ENCODE measurements around the gene NFAM1.

Gene NFAM1

DNA sequence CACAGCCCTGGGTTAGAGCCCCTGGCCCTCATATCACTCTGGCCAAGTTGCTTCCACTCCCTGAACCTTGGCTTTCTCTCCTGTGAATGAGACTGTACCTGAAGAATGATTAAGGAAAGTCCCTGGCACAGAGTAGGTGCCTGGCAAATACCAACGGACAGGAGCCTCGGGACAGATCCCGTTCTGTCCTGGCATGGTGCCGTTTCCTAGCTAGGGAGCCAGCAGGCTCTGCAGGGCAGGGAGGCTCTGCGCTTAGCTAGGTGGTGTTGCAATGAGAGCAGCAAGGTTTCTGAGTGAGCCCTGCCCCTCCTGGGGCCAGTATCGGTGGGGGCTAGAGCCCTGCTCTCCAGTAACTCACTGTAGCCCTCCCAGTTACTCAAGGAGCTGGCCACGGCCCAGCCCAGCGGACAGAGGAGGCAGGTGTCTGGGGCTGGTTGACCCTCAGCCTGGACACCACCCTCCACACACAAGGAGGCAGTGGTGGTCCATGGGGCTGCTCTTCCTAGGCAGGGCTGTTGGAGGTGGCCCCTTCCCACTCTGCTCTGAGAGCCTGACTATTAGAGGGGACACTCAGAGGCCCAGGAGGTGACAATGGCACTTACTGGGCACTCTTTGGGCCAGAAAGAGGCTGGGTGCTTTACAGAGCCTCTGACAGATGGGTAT is 74.4 kb downstream of the NFAM1 start:
- no peak overlapping the region for H3K27ac ChIP-seq
- TF ChIP-seq ZFX (IDR thresholded peaks at IDR 0.05; ENCODE audit: borderline replicate concordance), result no peak
- TF ChIP-seq CTCF (IDR thresholded peaks at IDR 0.05), result no peak

GRCh38 chr22:42357221-42357620 is 75.0 kb downstream of the NFAM1 start:
- H3K27ac ChIP-seq, result no peak overlapping the region
- TF ChIP-seq ZFX (IDR thresholded peaks at IDR 0.05; ENCODE audit: borderline replicate concordance) (no peak), CTCF (IDR thresholded peaks at IDR 0.05) (no peak)

DNA sequence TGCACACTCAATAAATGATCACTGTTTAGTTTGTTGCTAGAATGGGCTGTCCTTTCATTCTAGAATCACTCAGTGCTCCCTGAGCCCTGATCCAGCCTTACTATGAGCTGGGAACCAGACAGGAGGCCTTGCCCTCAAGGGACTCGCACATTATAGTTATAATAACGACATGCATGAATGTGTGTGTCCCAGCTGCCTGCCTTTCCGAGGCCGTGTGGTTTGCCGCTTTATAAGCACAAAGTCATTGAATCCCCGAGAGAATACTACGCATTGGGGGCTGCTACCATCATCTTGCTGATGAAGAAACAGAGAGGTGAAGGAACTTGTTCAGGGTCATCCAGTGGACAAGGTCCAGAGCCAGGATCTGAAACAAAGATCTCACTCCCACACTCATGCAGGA is 75.7 kb downstream of the NFAM1 start:
- no peak for TF ChIP-seq ZFX (IDR thresholded peaks at IDR 0.05; ENCODE audit: borderline replicate concordance)
- TF ChIP-seq CTCF (IDR thresholded peaks at IDR 0.05), result no peak
- no peak overlapping the region for H3K27ac ChIP-seq

GRCh38 chr22:42353883-42354727 is 78.1 kb downstream of the NFAM1 start:
- H3K27ac ChIP-seq, result no peak overlapping the region
- TF ChIP-seq ZFX (IDR thresholded peaks at IDR 0.05; ENCODE audit: borderline replicate concordance) (no peak), CTCF (IDR thresholded peaks at IDR 0.05) (no peak)

GRCh38 chr22:42350373-42350772 is 81.8 kb downstream of the NFAM1 start:
- TF ChIP-seq CTCF (IDR thresholded peaks at IDR 0.05) (no peak), ZFX (IDR thresholded peaks at IDR 0.05; ENCODE audit: borderline replicate concordance) (no peak)
- no peak overlapping the region for H3K27ac ChIP-seq

GRCh38 chr22:42347281-42347824 is 84.8 kb downstream of the NFAM1 start:
- no peak overlapping the region for H3K27ac ChIP-seq
- TF ChIP-seq ZFX (IDR thresholded peaks at IDR 0.05; ENCODE audit: borderline replicate concordance) (no peak), CTCF (IDR thresholded peaks at IDR 0.05) (no peak)

DNA sequence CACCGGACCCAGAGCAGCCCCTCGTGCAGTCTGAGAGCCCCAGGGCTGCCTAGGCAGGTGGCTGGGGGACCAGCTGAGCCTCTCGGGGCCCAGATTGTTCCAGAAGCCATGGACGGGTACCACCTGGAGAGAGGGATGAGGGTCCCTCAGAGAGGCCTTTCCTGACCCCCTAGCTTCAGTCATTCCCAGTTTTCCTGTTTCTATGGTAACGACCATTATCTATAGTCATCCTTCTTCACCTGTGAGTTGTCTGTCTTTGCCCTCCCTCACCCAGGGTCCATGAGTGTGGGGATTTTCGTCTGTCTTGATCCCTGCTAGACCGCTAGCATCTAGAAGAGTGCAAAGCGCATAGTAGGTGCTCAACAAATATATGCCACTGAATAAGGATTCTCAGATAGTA is 85.5 kb downstream of the NFAM1 start:
- TF ChIP-seq CTCF (IDR thresholded peaks at IDR 0.05) (no peak), ZFX (IDR thresholded peaks at IDR 0.05; ENCODE audit: borderline replicate concordance) (no peak)
- no peak overlapping the region for H3K27ac ChIP-seq

Measured in 22Rv1 (cell line).